Glutamatergic neuron (in vitro differentiated cells): ENCODE measurements around the gene CFAP161. TPM values are rescaled to one million over a fixed set of nuclear protein-coding genes. Genes with fewer than 3 reads are reported as not detected.

Source experiments
- DNase-seq: peaks from one replicate; pipeline ENCODE4 v3.0.0; 2022
- H3K27ac Mint-ChIP-seq: one replicate; pipeline ENCODE4 v1.8.0; 2020; ENCODE audit warnings: mild to moderate bottlenecking, mixed read lengths, inconsistent platforms; ENCODE audit not compliant: unreplicated experiment
- H3K27me3 Mint-ChIP-seq: one replicate; pipeline ENCODE4 v1.8.0; 2020; ENCODE audit warnings: mild to moderate bottlenecking, moderate library complexity, mixed read lengths, inconsistent platforms; ENCODE audit not compliant: unreplicated experiment
- H3K36me3 Mint-ChIP-seq: one replicate; pipeline ENCODE4 v1.8.0; 2020; ENCODE audit warnings: mild to moderate bottlenecking, mixed read lengths, inconsistent platforms; ENCODE audit not compliant: unreplicated experiment
- H3K4me1 Mint-ChIP-seq: one replicate; pipeline ENCODE4 v1.8.0; 2020; ENCODE audit warnings: mild to moderate bottlenecking, low read depth, mixed read lengths, inconsistent platforms; ENCODE audit not compliant: unreplicated experiment
- H3K4me3 Mint-ChIP-seq: one replicate; pipeline ENCODE4 v1.8.0; 2020; ENCODE audit warnings: mild to moderate bottlenecking, mixed read lengths, inconsistent platforms; ENCODE audit not compliant: unreplicated experiment
- H3K9me3 Mint-ChIP-seq: one replicate; pipeline ENCODE4 v1.8.0; 2020; ENCODE audit warnings: mild to moderate bottlenecking, moderate library complexity, mixed read lengths, inconsistent platforms; ENCODE audit not compliant: unreplicated experiment
- total RNA-seq: library from RNA; stranded (reverse); fragmentation: NEBNext Ultra II Directional; extraction: Animal tissue kit (Norgen Biotek cat#: 25700); gene quantifications from one replicate; pipeline ENCODE4 v1.2.1, GENCODE V29; 2021; ENCODE audit not compliant: unreplicated experiment
- TF ChIP-seq, protein P1 (sequence below): fragments of 200-600 bp; sonication (generic); IDR thresholded peaks from one replicate; pipeline ENCODE4 v1.5.0; 2021; ENCODE audit not compliant: partially characterized antibody, unreplicated experiment

CFAP161 gene
- total RNA-seq, 1 donor from 2014 or later = 0.39 TPM

DNA sequence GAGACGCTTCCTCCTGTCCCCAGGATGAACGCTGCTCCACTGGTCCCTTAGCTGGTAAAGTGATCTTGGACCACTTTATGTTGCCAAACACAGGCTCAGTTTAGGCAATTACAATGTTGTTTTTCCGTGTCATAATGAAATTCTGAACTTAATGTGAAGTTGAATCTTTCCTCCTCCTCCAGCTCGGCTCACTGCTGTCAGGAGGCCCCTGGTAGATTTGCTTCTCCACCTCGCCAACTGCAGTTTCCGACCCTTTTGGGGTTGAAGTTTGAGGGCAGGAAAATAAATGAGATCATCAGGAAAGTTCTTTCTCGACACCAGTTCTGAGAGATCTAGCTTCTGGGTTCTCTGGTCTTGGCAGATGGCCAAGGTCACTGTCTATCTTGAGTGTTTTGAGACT lies 27.8 kb downstream of the CFAP161 start:
- TF ChIP-seq, protein P1, sequence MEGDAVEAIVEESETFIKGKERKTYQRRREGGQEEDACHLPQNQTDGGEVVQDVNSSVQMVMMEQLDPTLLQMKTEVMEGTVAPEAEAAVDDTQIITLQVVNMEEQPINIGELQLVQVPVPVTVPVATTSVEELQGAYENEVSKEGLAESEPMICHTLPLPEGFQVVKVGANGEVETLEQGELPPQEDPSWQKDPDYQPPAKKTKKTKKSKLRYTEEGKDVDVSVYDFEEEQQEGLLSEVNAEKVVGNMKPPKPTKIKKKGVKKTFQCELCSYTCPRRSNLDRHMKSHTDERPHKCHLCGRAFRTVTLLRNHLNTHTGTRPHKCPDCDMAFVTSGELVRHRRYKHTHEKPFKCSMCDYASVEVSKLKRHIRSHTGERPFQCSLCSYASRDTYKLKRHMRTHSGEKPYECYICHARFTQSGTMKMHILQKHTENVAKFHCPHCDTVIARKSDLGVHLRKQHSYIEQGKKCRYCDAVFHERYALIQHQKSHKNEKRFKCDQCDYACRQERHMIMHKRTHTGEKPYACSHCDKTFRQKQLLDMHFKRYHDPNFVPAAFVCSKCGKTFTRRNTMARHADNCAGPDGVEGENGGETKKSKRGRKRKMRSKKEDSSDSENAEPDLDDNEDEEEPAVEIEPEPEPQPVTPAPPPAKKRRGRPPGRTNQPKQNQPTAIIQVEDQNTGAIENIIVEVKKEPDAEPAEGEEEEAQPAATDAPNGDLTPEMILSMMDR = no peak
- H3K9me3 Mint-ChIP-seq = peaks cover 2% of the 10 kb centered on the region
- no peak overlapping the region for H3K27ac Mint-ChIP-seq
- no peak overlapping the region for H3K4me3 Mint-ChIP-seq
- peaks cover 5% of the 10 kb centered on the region for H3K36me3 Mint-ChIP-seq
- peaks cover 4% of the 10 kb centered on the region for H3K27me3 Mint-ChIP-seq
- peaks cover 10% of the 10 kb centered on the region for H3K4me1 Mint-ChIP-seq
- no peak for DNase-seq

DNA sequence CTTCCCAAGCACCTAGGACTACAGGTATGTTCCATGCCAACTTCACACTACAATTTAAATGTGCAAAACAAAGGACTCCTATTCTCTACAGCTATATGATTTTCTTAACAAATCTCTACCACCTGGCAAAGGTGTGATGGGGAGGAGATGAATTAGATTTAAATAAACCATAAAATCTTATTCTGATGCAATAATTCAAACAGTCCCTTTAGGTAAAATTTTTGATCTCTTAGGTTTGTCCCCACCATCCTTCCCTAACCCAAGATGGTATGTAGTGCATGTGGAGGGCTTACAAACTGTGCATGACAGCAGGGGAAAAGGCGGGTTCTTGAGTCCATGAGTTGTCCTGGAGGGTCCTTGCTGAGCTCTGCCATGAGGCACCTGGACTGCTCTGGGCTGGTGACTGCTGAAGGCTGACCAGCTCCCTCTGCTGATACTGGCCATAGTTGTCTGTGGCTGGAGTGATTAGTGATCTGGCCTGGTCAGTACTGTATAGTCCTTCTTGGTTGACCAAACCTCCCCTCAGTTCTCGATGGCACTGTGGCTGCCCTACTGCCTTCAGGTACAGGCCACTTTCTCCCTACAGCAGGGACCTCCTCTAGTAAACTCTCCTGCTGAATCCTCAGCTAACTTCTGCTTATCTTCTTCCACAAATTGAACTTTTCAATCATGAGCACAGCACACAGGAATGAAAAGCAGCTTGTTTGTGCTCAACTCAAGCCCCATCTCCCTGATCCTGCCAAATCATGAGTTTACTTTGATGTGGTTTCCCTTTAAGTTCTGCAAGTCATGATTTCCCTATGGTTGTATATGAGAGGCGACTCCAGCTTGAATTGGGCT lies 30.1 kb downstream of the CFAP161 start:
- peaks cover 10% of the 10 kb centered on the region for H3K4me1 Mint-ChIP-seq
- peaks cover 3% of the 10 kb centered on the region for H3K27me3 Mint-ChIP-seq
- DNase-seq = no peak
- peaks cover 5% of the 10 kb centered on the region for H3K36me3 Mint-ChIP-seq
- peaks cover 2% of the 10 kb centered on the region for H3K9me3 Mint-ChIP-seq
- no peak overlapping the region for H3K4me3 Mint-ChIP-seq
- H3K27ac Mint-ChIP-seq = no peak overlapping the region
- TF ChIP-seq, protein P1 = no peak

DNA sequence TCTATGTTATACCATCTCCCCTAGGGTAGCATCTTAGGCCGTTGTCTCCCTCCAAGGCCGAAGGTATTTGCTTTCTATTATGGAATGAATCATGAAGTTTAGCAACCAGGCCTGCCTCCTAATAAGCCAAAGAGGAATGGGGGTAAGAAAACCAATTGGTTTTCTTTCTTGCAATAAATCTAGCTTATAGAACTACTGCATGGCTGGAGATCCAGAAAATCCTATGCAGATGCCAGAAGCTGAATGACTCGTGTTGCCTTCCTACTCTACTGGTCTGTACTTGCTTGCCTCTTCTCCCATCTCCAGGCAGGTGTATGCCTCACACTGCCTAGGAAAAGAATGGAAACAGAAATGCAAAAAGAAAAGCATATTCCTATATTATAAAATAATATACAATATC lies 31.5 kb downstream of the CFAP161 start:
- no peaks in the 10 kb centered on the region for H3K9me3 Mint-ChIP-seq
- peaks cover 9% of the 10 kb centered on the region for H3K4me1 Mint-ChIP-seq
- no peaks in the 10 kb centered on the region for H3K27me3 Mint-ChIP-seq
- TF ChIP-seq, protein P1 = no peak
- no peak overlapping the region for H3K27ac Mint-ChIP-seq
- peaks cover 5% of the 10 kb centered on the region for H3K36me3 Mint-ChIP-seq
- no peak for DNase-seq
- H3K4me3 Mint-ChIP-seq = no peak overlapping the region

- Mint-ChIP-seq H3K27ac (no peak overlapping the region), H3K4me1 (peaks cover 11% of the 10 kb centered on the region), H3K4me3 (no peak overlapping the region), H3K36me3 (peaks cover 5% of the 10 kb centered on the region), H3K9me3 (no peaks in the 10 kb centered on the region), H3K27me3 (no peaks in the 10 kb centered on the region)
- DNase-seq = no peak
- TF ChIP-seq, protein P1 = no peak
Measured at GRCh38 chr15:81166636-81167305, 32.7 kb downstream of the CFAP161 start.

DNA sequence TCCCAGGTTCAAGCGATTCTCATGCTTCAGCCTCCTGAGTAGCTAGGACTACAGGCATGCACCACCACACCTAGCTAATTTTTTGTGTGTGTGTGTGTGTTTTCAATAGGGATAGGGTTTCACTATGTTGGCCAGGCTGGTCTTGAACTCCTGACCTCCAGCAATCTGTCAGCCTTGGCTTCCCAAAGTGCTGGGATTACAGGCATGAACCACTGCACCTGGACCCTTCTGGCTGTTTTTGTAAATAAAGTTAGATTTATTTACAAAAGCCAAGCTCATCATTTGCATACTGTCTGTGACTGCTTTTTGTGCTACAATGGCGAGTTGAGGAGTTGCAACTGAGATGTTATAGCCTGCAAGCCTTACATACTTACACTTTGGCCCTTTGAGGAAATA lies 34.1 kb downstream of the CFAP161 start:
- no peak overlapping the region for H3K27ac Mint-ChIP-seq
- no peaks in the 10 kb centered on the region for H3K36me3 Mint-ChIP-seq
- H3K4me1 Mint-ChIP-seq = peaks cover 11% of the 10 kb centered on the region
- no peaks in the 10 kb centered on the region for H3K9me3 Mint-ChIP-seq
- H3K4me3 Mint-ChIP-seq = no peak overlapping the region
- H3K27me3 Mint-ChIP-seq = no peaks in the 10 kb centered on the region
- TF ChIP-seq, protein P1 = no peak
- no peak for DNase-seq
